HPDE6-E6E7 (cell line): ENCODE measurements around the gene PARM1.

ENCODE experiments used
- DNase-seq: peaks from one replicate; pipeline ENCODE4 v3.0.0; 2011; ENCODE audit warnings: missing footprints; ENCODE audit errors: extremely low spot score

Gene PARM1

GRCh38 chr4:75030649-75031235, 97.8 kb downstream of the PARM1 start:
- no peak for DNase-seq

DNA sequence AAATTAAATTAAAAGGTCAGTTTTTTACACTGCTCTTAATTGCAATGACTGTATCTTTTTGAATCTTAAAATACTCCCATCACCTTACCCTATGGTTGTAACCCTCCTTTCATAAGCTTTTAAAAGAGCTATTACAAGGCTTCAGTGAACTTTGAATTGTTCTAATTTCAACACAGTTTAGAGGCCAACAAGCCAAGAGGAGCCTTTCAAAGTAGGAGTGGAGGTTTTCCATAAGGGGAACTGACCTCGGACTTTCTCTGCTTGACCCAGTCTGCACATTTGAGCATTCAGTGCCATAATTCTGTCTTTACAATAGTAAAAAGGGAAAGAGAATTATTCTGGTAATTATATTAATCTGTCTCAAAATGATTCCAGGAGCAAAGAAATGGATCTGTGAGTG, 98.9 kb downstream of the PARM1 start:
- no peak for DNase-seq

- DNase-seq, result no peak
These were observed 101.6 kb downstream of the PARM1 start for GRCh38 chr4:75034523-75034922.

DNA sequence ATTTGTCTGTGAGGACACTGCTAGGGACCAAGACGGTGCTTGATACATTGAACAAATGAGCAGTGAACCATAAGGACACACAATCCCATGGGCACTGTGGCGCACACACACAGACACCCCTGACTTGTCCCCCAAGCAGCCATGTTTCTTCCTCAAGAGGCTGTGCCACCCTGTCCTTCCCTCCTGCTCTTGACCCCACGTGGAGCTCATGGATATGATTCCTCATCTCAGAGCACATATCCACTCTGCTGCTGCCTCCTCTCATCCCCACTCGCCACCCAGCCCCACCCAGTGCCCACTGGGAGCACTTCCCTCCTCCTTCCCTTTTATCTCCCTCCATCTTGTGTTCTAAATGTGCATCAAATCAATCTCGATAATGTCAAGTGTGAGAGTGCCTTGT, 102.4 kb downstream of the PARM1 start:
- no peak for DNase-seq

DNA sequence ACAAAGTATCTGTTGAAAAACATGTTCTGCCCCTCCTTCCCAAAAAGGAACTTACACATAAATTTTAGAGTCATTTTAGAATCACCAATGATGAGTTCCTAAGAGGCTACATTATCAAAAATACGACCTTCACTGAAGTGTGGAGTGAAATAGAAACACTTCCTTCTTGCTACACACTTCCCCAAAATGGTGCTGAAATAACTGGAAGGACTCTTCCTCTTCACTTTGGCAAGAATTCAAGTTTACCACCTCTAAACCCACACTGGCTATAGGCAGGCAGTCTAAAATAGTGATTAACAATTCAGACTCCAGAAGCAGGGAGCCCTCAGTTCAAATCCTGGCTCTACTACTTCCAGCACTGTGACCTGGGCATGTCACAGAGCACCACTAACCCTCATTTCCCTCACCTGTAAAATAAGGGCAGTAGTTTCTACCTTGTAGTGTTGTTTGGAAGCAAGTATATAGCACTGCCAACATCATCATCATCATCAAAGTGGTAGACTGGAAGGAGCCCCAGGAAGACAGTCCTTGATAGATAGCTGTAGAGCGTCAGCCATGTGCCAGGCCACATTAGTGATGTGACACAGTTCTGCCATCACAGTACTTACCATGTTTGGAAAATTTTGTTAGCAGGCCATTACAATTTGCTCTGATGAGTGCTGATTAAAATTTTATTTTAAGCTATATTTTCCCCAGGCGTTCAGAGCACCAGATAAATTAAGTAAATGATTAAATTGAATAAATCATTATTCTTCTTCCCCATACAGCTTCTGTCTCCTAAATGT, 103.3 kb downstream of the PARM1 start:
- no peak for DNase-seq

- DNase-seq, result no peak
These were observed 104.3 kb downstream of the PARM1 start for GRCh38 chr4:75037252-75037651.

- DNase-seq, result no peak
These were observed 105.5 kb downstream of the PARM1 start for GRCh38 chr4:75038376-75038775.

GRCh38 chr4:75040703-75041102, 107.8 kb downstream of the PARM1 start:
- no peak for DNase-seq

DNA sequence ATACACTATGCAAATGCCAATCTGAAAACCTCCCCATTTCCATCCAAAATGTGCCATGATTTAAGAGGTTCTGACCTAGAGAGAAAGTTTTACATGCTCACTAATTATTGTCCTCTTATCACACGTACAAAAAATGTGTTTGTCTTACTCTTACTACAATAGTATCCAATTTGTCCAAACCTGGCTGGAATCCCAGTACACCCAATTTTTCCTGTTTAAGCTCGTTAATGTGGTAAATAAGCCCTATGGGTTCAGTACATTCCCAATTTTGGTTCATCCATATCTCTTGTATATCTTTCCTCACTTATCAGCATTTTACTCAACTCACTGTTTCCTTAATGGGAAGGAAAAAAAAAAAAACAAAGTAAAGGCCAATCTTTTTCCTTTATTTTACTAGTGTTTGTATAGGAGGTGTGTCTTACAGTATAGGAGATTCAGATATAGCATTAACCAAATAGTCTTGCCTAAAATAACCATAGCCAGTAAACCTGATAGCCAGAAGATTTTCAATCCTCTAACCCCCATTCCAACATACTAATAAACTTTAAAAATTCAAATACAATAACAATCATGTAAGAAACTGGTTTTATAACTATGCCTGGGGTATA, 109.8 kb downstream of the PARM1 start:
- DNase-seq, result no peak

DNA sequence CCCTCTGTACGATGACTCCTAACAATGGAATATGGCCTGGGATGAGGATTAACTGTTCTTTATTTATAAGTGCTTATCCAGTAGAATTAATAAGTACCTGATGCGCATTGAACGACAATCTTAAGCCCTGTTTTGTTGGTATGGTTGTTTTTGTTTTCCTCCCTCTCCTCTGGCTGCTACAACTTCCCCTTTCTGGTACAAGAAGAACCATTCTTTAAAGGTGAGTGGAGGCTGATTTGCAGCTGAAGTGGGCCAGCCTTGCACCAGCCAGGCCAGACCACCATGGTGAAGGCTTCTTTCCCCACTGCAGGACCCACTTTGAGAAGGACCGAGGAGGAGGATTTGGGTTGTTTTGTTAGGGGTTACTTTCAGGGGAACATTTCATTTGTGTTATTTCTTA, 113.3 kb downstream of the PARM1 start:
- DNase-seq, result no peak

GRCh38 chr4:75046641-75047040, 113.7 kb downstream of the PARM1 start:
- DNase-seq, result no peak

GRCh38 chr4:75048208-75048879, 115.4 kb downstream of the PARM1 start:
- no peak for DNase-seq

DNA sequence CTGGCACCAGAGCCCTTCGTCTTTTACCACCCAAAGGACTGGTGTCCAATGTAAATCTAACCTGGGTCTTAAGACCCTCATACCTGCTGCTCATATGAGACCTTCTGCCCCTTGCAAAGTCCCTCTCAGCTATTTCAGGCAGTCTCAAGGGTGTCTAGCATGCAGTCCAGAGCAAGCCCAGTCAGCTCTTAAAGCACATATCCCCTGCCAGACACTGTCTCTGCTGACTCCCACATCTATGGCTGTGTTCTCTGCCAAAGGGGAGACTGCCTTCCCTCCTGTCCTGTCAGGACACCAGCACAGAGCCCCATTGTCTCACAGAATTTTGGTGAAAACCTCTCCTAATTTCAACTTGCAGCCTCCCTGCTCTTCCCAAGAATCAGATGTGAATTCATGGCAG, 118.5 kb downstream of the PARM1 start:
- DNase-seq, result no peak

- DNase-seq, result no peak
These were observed 120.4 kb downstream of the PARM1 start for GRCh38 chr4:75053352-75053751.

- DNase-seq, result no peak
These were observed 121.2 kb downstream of the PARM1 start for GRCh38 chr4:75054078-75054477.

DNA sequence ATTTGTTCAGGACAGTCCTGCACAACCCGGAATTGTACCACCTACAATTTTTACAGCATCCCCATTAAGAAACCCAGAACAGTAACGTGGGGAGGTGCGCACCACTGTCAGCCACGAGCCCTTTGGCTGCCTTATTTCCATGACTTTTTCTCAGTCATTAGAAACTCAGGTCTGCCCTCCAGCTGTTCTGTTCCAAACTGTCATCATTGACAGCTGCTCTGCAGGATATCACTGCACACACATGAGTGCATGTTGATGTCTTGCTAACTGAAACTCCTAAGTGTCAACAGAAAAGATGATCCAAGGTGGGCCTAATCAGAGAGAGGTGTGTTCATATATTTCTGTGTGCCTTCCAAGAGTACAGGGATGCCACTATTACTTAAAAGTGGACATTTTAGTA, 123.4 kb downstream of the PARM1 start:
- no peak for DNase-seq

- no peak for DNase-seq
These were observed 124.5 kb downstream of the PARM1 start for GRCh38 chr4:75057369-75057768.

GRCh38 chr4:75058486-75058885, 125.6 kb downstream of the PARM1 start:
- DNase-seq, result no peak

DNA sequence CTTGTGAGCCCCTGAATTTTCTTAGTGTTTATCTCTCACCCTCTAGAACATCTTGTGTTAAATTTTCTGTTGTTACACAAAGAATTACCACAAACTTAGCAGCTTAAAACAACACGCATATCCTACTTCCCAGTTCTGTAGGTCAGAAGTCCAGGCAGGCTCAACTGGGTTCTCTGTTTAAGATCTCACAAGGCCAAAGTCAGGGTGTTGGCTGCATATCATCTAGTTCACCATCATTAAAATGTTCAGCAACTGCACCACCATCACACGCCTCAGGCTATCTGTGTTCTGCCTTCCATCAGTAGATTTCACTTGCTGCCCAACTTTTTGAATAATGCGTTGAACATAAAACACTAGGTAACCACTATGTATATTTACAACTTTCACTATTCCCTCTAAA, 130.5 kb downstream of the PARM1 start:
- no peak for DNase-seq

DNA sequence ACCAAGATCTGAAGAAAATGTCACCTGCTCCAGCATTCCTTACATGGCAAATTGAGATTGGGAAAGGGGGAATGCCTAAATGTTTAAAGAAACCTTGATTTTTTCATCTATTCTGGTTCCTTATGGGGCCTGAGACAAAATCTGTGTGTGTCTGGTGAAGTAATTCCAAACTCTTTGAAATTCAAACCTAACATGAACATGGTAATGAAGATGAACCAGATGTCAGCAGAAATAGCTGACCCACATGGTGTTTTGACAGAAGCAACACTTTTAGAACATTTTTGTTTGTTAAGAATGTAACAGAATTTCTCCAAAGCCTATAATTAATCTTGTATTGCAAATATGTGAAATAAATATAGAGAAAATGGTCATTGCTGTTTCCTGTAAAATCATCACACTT, 133.0 kb downstream of the PARM1 start:
- no peak for DNase-seq

- DNase-seq, result no peak
These were observed 136.7 kb downstream of the PARM1 start for GRCh38 chr4:75069493-75070074.

- no peak for DNase-seq
These were observed 138.4 kb downstream of the PARM1 start for GRCh38 chr4:75071317-75071716.
